Upper lobe of left lung (tissue), 6 donors: ENCODE results near the gene CAMSAP1. TPM values are rescaled to one million over a fixed set of nuclear protein-coding genes. Genes with fewer than 3 reads are reported as not detected.

Experiments used
- ATAC-seq, 2 donors: fragments of 200-7000 bp; cut with Tn5 transposase; one replicate each; pipeline ENCODE4 v1.9.1; 2022; ENCODE audit warnings: mild to moderate bottlenecking in 2 of 2, moderate library complexity in 2 of 2; ENCODE audit not compliant: low FRiP score in 2 of 2
- DNase-seq, 2 donors: peaks; one replicate each; pipeline ENCODE4 v3.0.0-alpha.2; 2019 to 2020
- H3K27ac ChIP-seq, 4 donors: fragments of 200-600 bp; sonication (generic); one replicate each; pipeline ENCODE4 v1.5.1; 2016 to 2019
- H3K27me3 ChIP-seq, 4 donors: fragments of 200-600 bp; sonication (generic); one replicate each; pipeline ENCODE4 v1.5.1; 2017 to 2019
- H3K36me3 ChIP-seq, 4 donors: fragments of 200-600 bp; sonication (generic); one replicate each; pipeline ENCODE4 v1.5.1; 2016 to 2019
- H3K4me1 ChIP-seq, 4 donors: fragments of 200-600 bp; sonication (generic); one replicate each; pipeline ENCODE4 v1.5.1; 2018 to 2019
- H3K4me3 ChIP-seq, 4 donors: fragments of 200-600 bp; sonication (generic); one replicate each; pipeline ENCODE4 v1.5.1; 2017 to 2019; ENCODE audit warnings: mild to moderate bottlenecking in 2 of 4, moderate library complexity in 1 of 4
- H3K9me3 ChIP-seq, 4 donors: fragments of 200-600 bp; sonication (generic); one replicate each; pipeline ENCODE4 v1.5.1; 2018 to 2019
- EP300 ChIP-seq, 4 donors: sonication (generic); formaldehyde crosslinking; IDR thresholded peaks; one replicate each; pipeline ENCODE4 v1.5.1; 2017; ENCODE audit warnings: antibody characterized with exemption in 4 of 4, control low read depth in 2 of 4
- POLR2A ChIP-seq, 4 donors: fragments of 450-650 bp; IDR thresholded peaks; one replicate each; pipeline ENCODE4 v1.5.1; 2016 to 2017; ENCODE audit warnings: antibody characterized with exemption in 4 of 4, mild to moderate bottlenecking in 2 of 4
- POLR2AphosphoS5 ChIP-seq, 2 donors: sonication (generic); formaldehyde crosslinking; IDR thresholded peaks; one replicate each; pipeline ENCODE4 v1.5.1; 2017; ENCODE audit warnings: antibody characterized with exemption in 2 of 2
- WGBS, 2 donors: methylation state at CpG; one replicate each; pipeline ENCODE4 v1.1.5; 2017 to 2018; 5-methylcytosine and 5-hydroxymethylcytosine counted together
- total RNA-seq, 6 donors: library from RNA; depleted of rRNA in 4 of 6; stranded (reverse); fragments of >200 nt in 4 of 6; gene quantifications; one replicate each; pipeline versions ENCODE4 v1.1.0 to v1.2.1, GENCODE V29; 2016 to 2021
- TF ChIP-seq, protein P1 (sequence below), 6 experiments: fragments of 450-650 bp in 4 of 6; fragments of 200-600 bp in 2 of 6; sonication (generic) in 2 of 6; IDR thresholded peaks; one replicate each; pipeline ENCODE4 v1.5.1; 2016 to 2019; ENCODE audit warnings: antibody characterized with exemption in 6 of 6
- donor health status: DM: no; HTN: no; CAD: no; lungs with moderate emphysema.
- donor health status: DM: no; HTN: yes; CAD: no; lungs with severe emphysema.

CAMSAP1 gene
- total RNA-seq, 6 donors from 2014 or later: 29.9 to 39.7 (median 34.1) TPM

DNA sequence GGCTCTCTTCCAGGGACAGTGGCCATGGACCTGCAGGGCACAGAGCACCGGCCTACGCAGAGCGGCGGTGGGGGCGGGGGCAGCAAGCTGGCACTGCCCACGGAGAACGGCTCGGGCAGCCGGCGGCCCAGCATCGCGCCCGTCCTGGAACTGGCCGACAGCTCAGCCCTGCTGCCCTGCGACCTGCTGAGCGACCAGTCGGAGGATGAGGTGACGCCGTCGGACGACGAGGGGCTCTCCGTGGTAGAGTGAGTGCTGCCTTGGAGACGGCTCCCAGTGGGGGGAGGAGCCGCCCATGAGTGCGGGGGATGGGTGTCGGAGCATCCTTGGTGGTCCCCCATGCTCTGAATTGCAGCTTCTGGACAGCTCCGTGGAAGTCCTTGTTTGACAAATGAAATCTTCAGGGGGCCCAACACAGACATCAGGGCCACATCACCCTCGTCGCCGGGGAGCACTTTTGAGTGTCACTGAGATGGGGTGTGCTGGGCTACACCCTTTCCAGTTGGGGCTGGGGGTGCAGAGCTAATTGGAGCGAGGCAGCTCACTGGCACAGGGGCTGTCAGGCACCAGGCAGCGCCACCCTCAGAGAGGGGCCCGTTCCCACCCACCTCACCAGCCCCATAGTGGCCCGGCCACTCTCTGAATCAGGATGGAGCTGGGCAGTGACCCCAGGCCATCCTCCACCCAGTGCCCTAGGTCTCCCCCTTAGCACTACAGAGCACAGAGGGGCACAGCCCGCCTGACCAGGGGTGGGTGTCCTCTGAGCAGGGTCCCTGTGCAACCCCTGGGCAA lies 134.4 kb downstream of the CAMSAP1 start:
- H3K27ac ChIP-seq: no peak overlapping the region
- no peak for TF ChIP-seq EP300 (IDR thresholded peaks at IDR 0.05)
- TF ChIP-seq POLR2A (IDR thresholded peaks at IDR 0.05): no peak
- no peak for TF ChIP-seq POLR2AphosphoS5 (IDR thresholded peaks at IDR 0.05)
- TF ChIP-seq, protein P1, sequence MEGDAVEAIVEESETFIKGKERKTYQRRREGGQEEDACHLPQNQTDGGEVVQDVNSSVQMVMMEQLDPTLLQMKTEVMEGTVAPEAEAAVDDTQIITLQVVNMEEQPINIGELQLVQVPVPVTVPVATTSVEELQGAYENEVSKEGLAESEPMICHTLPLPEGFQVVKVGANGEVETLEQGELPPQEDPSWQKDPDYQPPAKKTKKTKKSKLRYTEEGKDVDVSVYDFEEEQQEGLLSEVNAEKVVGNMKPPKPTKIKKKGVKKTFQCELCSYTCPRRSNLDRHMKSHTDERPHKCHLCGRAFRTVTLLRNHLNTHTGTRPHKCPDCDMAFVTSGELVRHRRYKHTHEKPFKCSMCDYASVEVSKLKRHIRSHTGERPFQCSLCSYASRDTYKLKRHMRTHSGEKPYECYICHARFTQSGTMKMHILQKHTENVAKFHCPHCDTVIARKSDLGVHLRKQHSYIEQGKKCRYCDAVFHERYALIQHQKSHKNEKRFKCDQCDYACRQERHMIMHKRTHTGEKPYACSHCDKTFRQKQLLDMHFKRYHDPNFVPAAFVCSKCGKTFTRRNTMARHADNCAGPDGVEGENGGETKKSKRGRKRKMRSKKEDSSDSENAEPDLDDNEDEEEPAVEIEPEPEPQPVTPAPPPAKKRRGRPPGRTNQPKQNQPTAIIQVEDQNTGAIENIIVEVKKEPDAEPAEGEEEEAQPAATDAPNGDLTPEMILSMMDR (IDR thresholded peaks at IDR 0.05): no peak
- no peaks in the 10 kb centered on the region for H3K27me3 ChIP-seq
- 66% methylated on average over 15 of the region's 36 CpGs; no CpG with 5 or more reads in 1 of the 2 donors for WGBS, 2 donors
- H3K4me3 ChIP-seq: no peak overlapping the region
- no peaks in the 10 kb centered on the region for H3K9me3 ChIP-seq
- ATAC-seq (no peak), DNase-seq (peak in 1 of 2 donors; percentile 77)
- no peaks in the 10 kb centered on the region for H3K36me3 ChIP-seq
- H3K4me1 ChIP-seq: no peaks in the 10 kb centered on the region

GRCh38 chr9:135772056-135772646 lies 135.2 kb downstream of the CAMSAP1 start:
- H3K4me1 ChIP-seq: no peaks in the 10 kb centered on the region
- H3K4me3 ChIP-seq: no peak overlapping the region
- H3K27ac ChIP-seq: no peak overlapping the region
- DNase-seq (peak in 1 of 2 donors; percentile 52), ATAC-seq (no peak)
- H3K9me3 ChIP-seq: no peaks in the 10 kb centered on the region
- H3K36me3 ChIP-seq: no peaks in the 10 kb centered on the region
- 94% methylated on average over 13 of the region's 13 CpGs; no CpG with 5 or more reads in 1 of the 2 donors for WGBS, 2 donors
- TF ChIP-seq POLR2A (IDR thresholded peaks at IDR 0.05): no peak
- TF ChIP-seq POLR2AphosphoS5 (IDR thresholded peaks at IDR 0.05): no peak
- TF ChIP-seq, protein P1 (IDR thresholded peaks at IDR 0.05): no peak
- TF ChIP-seq EP300 (IDR thresholded peaks at IDR 0.05): no peak
- no peaks in the 10 kb centered on the region for H3K27me3 ChIP-seq

DNA sequence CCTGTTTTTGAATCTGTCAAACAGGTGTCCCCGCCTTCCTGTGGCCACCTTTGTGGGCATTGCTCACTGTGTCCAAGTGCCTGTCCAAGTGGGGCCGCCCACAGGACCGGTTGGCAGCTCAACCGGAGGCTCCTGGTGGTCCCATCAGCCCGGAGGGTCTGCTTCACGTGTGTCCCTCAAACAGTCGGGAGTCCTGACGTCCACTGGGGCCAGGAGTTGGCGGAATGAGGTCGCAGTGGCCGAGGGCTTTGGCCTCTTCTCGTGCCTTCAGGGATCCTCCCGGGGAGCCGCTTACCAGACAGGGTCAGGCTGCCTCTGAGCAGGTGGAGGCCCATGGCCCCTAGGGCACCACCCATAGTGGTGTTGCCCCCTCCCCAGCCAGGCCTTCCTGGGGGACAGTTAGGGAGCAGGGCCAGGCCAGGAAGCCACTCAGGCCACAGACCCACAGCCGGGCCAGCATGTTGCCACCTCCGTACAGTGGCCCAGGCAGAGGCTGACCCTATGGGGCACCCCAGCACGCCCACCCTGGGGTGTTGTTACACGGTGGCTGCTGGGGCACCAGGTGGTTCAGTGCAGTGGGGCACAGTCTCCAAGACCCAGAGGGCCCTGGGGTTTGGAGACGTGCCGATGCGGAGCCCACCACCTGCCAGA lies 135.8 kb downstream of the CAMSAP1 start:
- Histone ChIP-seq H3K27ac (no peak overlapping the region), H3K27me3 (no peaks in the 10 kb centered on the region), H3K36me3 (no peaks in the 10 kb centered on the region), H3K9me3 (peaks cover 0 to 4% (median under 1%) of the 10 kb centered on the region in 4 donors), H3K4me3 (no peak overlapping the region), H3K4me1 (no peaks in the 10 kb centered on the region)
- ATAC-seq (no peak), DNase-seq (peak in 1 of 2 donors; percentile 76)
- 83 to 90% methylated on average over 9 to 13 of the region's 21 CpGs for WGBS, 2 donors
- no peak for TF ChIP-seq EP300 (IDR thresholded peaks at IDR 0.05)
- no peak for TF ChIP-seq POLR2AphosphoS5 (IDR thresholded peaks at IDR 0.05)
- no peak for TF ChIP-seq POLR2A (IDR thresholded peaks at IDR 0.05)
- TF ChIP-seq, protein P1 (IDR thresholded peaks at IDR 0.05): no peak

- Histone ChIP-seq H3K27ac (no peak overlapping the region), H3K4me1 (no peaks in the 10 kb centered on the region), H3K36me3 (no peaks in the 10 kb centered on the region), H3K4me3 (no peak overlapping the region), H3K9me3 (peaks cover 0 to 12% (median 8%) of the 10 kb centered on the region in 4 donors), H3K27me3 (no peaks in the 10 kb centered on the region)
- 87 to 91% methylated on average over 22 to 26 of the region's 26 CpGs for WGBS, 2 donors
- DNase-seq (peak in 1 of 2 donors; percentile 73), ATAC-seq (no peak)
- TF ChIP-seq EP300 (IDR thresholded peaks at IDR 0.05): no peak
- no peak for TF ChIP-seq POLR2A (IDR thresholded peaks at IDR 0.05)
- TF ChIP-seq POLR2AphosphoS5 (IDR thresholded peaks at IDR 0.05): no peak
- TF ChIP-seq, protein P1 (IDR thresholded peaks at IDR 0.05): no peak
Observed at GRCh38 chr9:135770771-135771170, 136.6 kb downstream of the CAMSAP1 start.
